HG02610 (cell line): ENCODE measurements around the gene SLC10A1.

ENCODE experiments used
- ATAC-seq: cut with Tn5 transposase; IDR thresholded peaks from one replicate; pipeline ENCODE4 v1.9.1; 2021; ENCODE audit warnings: mild to moderate bottlenecking, moderate library complexity; ENCODE audit not compliant: unreplicated experiment

SLC10A1 gene

DNA sequence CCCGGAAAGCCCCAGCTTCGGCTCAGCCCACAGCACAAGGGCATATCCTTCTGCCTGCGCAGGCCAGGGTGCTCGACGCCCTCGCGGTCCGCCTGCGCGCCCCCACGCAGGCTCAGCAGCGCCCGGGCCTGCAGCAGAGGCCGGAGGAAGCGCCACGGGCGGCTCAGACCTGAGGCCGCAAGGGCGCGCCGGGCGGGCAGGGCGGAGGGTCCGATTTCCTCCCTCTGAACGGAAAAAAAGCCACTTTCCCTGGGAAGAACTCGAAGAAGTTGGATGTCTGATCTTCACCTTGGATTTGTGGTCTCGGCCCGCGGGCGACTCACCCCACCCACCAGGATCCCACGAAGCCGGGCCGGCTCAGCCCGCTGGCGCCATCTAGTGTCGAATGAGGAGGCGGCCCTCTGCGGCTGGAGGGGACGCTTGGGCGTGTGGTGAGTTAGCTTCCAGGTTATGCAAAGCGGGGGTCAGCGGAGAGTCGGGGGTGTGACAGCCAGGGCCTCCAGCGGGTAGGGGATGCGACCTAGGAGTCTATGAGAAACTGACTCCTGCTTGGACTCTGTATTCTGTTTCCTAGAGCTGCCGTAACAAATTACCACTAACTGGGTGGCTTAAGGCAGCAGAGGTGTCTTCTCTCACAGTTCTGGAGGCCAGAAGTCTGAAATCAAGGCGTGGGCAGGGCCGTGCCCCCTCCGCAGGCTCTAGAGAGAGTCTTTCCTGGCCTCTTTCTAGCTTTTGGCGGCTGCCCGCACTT lies 70.1 kb downstream of the SLC10A1 start:
- peak; percentile 79 for ATAC-seq
